Pons (tissue), 1 donor: Measurements from ENCODE around the gene TMEM208.
A peak's percentile ranks its signal among the peaks of the same experiment; 100 is the strongest.

Experiments used
- DNase-seq: peaks from one replicate; pipeline ENCODE4 v3.0.0-alpha.2; 2016; ENCODE audit warnings: low spot score

The TMEM208 gene

GRCh38 chr16:67252609-67253497 lies 25.9 kb downstream of the TMEM208 start:
- DNase-seq: peak; percentile 45

GRCh38 chr16:67254801-67255552 lies 28.0 kb downstream of the TMEM208 start:
- DNase-seq: no peak

GRCh38 chr16:67255553-67256221 lies 28.8 kb downstream of the TMEM208 start:
- DNase-seq: no peak

GRCh38 chr16:67256701-67257230 lies 29.8 kb downstream of the TMEM208 start:
- no peak for DNase-seq

- no peak for DNase-seq
Measured at GRCh38 chr16:67257486-67258160, 30.7 kb downstream of the TMEM208 start.

- DNase-seq: no peak
Measured at GRCh38 chr16:67258161-67258835, 31.4 kb downstream of the TMEM208 start.

- no peak for DNase-seq
Measured at GRCh38 chr16:67259705-67260104, 32.8 kb downstream of the TMEM208 start.

GRCh38 chr16:67260426-67261063 lies 33.6 kb downstream of the TMEM208 start:
- DNase-seq: peak; percentile 27

- no peak for DNase-seq
Measured at GRCh38 chr16:67263201-67263600, 36.3 kb downstream of the TMEM208 start.

GRCh38 chr16:67264277-67264676 lies 37.3 kb downstream of the TMEM208 start:
- no peak for DNase-seq

- DNase-seq: no peak
Measured at GRCh38 chr16:67264866-67265265, 37.9 kb downstream of the TMEM208 start.

- no peak for DNase-seq
Measured at GRCh38 chr16:67265834-67266233, 38.9 kb downstream of the TMEM208 start.

GRCh38 chr16:67268136-67268579 lies 41.2 kb downstream of the TMEM208 start:
- no peak for DNase-seq

GRCh38 chr16:67269766-67270165 lies 42.8 kb downstream of the TMEM208 start:
- DNase-seq: no peak

GRCh38 chr16:67270931-67271338 lies 44.0 kb downstream of the TMEM208 start:
- DNase-seq: no peak

- no peak for DNase-seq
Measured at GRCh38 chr16:67271446-67271845, 44.5 kb downstream of the TMEM208 start.

GRCh38 chr16:67275321-67275720 lies 48.4 kb downstream of the TMEM208 start:
- DNase-seq: no peak

GRCh38 chr16:67277294-67277998 lies 50.5 kb downstream of the TMEM208 start:
- DNase-seq: no peak

- no peak for DNase-seq
Measured at GRCh38 chr16:67277999-67278772, 51.3 kb downstream of the TMEM208 start.
